ENCODE measurements around the gene PIK3R3. TPM values are rescaled to one million over a fixed set of nuclear protein-coding genes. Genes with fewer than 3 reads are reported as not detected.
A peak's percentile ranks its signal among the peaks of the same experiment; 100 is the strongest.

The PIK3R3 gene
- total RNA-seq, 1 experiment from 2014 or later = 19.2 TPM

GRCh38 chr1:46026531-46026930, 105.9 kb downstream of the PIK3R3 start:
- DNase-seq (ENCODE audit: low read depth) = no peak

- peak; percentile 32 for DNase-seq (ENCODE audit: low read depth)
Measured at GRCh38 chr1:46021046-46021996, 111.1 kb downstream of the PIK3R3 start.

- DNase-seq (ENCODE audit: low read depth) = peak; percentile 20
Measured at GRCh38 chr1:46020010-46020409, 112.4 kb downstream of the PIK3R3 start.

GRCh38 chr1:46019348-46019747, 113.1 kb downstream of the PIK3R3 start:
- DNase-seq (ENCODE audit: low read depth) = no peak

- no peak for DNase-seq (ENCODE audit: low read depth)
Measured at GRCh38 chr1:46017876-46018503, 114.4 kb downstream of the PIK3R3 start.

GRCh38 chr1:46013581-46013980, 118.8 kb downstream of the PIK3R3 start:
- no peak for DNase-seq (ENCODE audit: low read depth)

- no peak for DNase-seq (ENCODE audit: low read depth)
Measured at GRCh38 chr1:46012236-46012635, 120.2 kb downstream of the PIK3R3 start.

GRCh38 chr1:46011121-46011695, 121.2 kb downstream of the PIK3R3 start:
- DNase-seq (ENCODE audit: low read depth) = no peak

- DNase-seq (ENCODE audit: low read depth) = no peak
Measured at GRCh38 chr1:46010611-46011010, 121.8 kb downstream of the PIK3R3 start.

- no peak for DNase-seq (ENCODE audit: low read depth)
Measured at GRCh38 chr1:46008585-46008984, 123.8 kb downstream of the PIK3R3 start.

GRCh38 chr1:46005594-46005993, 126.8 kb downstream of the PIK3R3 start:
- DNase-seq (ENCODE audit: low read depth) = no peak

GRCh38 chr1:46004492-46004891, 127.9 kb downstream of the PIK3R3 start:
- no peak for DNase-seq (ENCODE audit: low read depth)

- DNase-seq (ENCODE audit: low read depth) = no peak
Measured at GRCh38 chr1:46003315-46003714, 129.1 kb downstream of the PIK3R3 start.

- DNase-seq (ENCODE audit: low read depth) = no peak
Measured at GRCh38 chr1:46002551-46003150, 129.8 kb downstream of the PIK3R3 start.

- no peak for DNase-seq (ENCODE audit: low read depth)
Measured at GRCh38 chr1:46001081-46001785, 131.2 kb downstream of the PIK3R3 start.

GRCh38 chr1:45999507-45999906, 132.9 kb downstream of the PIK3R3 start:
- DNase-seq (ENCODE audit: low read depth) = no peak

- DNase-seq (ENCODE audit: low read depth) = no peak
Measured at GRCh38 chr1:45998020-45998617, 134.3 kb downstream of the PIK3R3 start.

GRCh38 chr1:45995298-45995697, 137.1 kb downstream of the PIK3R3 start:
- peak; percentile 62 for DNase-seq (ENCODE audit: low read depth)

GRCh38 chr1:45994423-45994822, 138.0 kb downstream of the PIK3R3 start:
- DNase-seq (ENCODE audit: low read depth) = no peak
